CD4-positive, alpha-beta T cell treated with Interferon gamma for 1 hour (primary cell): ENCODE measurements around the gene ATG9A.
"Not testable (repeated sequence)": the region's sequence is repeated elsewhere in the genome, so short reads cannot be mapped to it uniquely, and the experiment has no call there.

Experiments used
- DNase-seq: peaks from one replicate; pipeline ENCODE4 v3.0.0-alpha.2; 2020

The ATG9A gene

DNA sequence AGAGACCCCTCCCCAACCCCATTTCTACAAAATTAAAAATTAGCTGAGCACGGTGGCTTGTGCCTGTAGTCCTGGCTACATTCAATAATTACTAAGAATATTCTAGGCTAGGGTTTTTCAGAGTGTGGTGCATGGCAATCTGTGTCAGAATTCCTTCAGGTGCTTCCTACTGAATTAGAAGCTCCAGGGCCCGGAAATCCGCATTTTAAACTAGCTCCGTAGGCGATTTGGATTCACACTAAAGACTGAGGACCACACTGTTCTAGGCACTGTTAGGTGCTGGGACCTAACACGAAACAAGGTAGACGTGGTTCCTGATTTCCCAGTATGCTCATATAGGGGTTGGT, 23.5 kb downstream of the ATG9A start:
- no peak for DNase-seq

DNA sequence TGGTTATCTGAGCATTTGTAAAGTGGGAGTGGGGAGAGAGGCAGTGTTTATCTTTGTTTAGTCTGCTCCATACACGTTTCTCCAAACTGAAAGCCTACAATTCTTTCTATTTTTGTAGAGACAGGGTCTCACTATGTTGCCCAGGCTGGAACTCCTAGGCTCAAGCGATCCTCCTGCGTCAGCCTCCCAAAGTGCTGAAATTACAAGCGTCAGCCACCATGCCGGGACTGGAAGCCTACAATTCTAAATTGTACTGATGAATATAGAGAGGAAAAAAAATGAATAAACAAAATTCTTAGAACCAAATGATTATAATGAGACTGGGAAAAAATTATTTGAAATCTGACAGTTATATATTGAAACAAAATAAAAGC, 24.3 kb downstream of the ATG9A start:
- DNase-seq = no peak

DNA sequence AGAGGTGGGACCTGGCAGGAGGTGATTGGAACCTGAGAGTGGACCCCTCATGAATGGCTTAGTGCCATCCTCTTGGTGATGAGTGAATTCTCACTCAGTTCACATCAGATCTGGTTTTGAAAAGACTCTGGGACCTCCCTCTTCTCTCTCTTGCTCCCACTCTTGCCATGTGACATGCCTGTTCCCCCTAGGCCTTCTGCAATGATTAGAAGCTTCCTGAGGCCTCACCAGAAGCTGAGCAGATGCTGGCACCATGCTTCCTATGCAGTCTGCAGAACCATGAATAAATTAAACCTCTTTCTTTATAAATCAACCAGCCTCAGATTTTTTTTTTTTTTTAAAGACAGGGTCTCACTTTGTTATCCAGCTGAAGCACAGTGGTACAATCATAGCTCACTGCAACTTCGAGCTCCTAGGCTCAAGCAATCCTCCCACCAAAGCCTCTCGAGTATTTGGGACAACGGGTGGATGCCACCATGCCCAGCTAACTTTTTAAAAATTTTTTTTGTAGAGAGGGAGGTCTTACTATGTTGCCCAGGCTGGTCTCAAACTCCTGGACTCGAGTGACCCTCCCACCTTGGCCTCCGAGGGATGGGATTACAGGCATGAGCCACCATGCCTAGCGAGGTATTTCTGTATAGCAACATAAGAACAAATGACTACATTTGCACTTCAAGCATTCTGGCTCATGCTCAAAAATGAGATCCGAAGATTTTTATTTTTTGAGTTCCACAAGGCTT, 24.8 kb downstream of the ATG9A start:
- no peak for DNase-seq

DNA sequence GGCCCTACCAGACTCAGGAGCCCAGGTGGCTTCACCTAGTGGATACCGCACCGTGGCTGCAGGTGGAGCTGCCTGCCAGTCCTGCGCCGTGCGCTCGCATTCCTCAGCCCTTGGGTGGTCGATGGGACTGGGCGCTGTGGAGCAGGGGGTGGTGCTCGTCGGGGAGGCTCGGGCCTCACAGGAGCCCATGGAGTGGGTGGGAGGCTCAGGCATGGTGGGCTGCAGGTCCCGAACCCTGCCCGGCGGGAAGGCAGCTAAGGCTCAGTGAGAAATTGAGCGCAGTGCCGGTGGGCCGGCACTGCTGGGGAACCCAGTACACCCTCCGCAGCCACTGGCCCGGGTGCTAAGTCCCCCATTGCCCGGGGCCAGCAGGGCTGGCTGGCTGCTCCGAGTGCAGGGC, 28.1 kb downstream of the ATG9A start:
- not testable (repeated sequence) for DNase-seq

DNA sequence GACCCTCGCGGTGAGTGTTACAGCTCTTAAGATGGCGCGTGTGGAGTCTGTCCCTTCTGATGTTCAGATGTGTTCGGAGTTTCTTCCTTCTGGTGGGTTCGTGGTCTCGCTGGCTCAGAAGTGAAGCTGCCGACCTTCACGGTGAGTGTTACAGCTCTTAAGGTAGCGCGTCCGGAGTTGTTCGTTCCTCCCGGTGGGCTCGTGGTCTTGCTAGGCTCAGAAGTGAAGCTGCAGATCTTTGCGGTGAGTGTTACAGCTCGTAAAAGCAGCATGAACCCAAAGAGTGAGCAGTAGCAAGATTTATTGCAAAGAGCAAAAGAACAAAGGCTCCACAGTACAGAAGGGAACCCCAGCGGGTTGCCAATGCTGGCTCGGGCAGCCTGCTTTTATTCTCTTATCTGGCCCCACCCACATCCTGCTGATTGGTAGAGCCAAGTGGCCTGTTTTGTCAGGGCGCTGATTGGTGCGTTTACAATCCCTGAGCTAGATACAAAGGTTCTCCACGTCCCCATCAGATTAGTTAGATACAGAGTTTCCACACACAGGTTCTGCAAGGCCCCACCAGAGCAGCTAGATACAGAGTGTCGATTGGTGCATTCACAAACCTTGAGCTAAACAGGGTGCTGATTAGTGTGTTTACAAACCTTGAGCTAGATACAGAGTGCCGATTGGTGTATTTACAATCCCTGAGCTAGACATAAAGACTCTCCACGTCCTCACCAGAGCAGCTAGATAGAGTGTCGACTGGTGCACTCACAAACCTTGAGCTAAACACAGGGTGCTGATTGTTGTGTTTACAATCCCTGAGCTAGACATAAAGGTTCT, 28.7 kb downstream of the ATG9A start:
- DNase-seq = peak; percentile 29

DNA sequence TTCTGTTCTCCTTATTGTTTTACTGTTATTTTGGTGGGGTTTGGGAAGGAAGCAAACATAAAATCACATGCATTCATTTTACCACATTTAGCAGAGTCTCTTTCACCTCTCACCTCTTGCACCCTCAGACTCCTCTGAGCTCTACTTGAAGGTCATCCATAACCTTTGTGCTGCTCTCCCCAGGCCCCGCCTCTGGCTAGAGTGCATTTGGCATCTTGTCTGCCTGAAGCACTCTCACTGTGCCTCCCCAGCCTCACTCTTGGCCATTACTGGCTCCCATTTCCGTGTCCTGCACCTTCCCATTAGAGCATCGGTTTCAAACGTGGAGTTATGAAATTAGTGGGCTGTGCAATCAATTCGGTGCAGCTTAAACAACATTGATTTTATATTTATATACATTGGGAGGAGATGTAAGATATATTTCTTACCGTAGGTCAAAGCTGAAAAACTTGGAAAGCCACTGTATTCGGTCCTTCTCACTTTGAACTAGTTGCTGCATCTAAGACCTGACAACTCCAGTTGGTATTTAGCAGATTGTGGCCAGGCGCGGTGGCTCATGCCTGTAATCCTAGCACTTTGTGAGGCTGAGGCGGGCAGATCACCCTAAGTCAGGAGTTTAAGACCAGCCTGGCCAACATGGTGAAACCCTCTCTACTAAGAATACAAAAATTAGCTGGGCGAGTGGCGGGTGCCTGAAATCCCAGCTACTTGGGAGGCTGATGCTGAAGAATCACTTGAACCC, 29.8 kb downstream of the ATG9A start:
- DNase-seq = no peak

DNA sequence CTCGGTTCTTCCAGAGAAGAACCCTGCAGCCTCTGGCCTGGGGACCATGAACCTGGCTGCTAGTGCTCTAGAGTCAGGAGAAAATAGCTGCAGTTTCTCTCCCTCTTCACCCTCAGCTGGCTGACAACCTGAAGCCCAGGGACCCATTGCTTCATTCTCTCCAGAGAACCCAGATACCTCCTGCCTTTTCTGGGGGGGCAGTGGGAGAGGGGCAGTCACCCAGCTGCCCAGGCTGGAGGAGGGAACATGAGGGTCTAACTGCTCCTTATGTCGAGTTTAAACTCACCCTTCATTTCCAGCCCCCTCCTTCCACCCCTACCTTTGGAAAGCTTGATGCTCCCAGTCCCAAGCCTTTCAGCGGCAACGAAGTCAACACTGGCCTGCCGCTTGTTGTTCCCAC, 30.5 kb downstream of the ATG9A start:
- DNase-seq = no peak

DNA sequence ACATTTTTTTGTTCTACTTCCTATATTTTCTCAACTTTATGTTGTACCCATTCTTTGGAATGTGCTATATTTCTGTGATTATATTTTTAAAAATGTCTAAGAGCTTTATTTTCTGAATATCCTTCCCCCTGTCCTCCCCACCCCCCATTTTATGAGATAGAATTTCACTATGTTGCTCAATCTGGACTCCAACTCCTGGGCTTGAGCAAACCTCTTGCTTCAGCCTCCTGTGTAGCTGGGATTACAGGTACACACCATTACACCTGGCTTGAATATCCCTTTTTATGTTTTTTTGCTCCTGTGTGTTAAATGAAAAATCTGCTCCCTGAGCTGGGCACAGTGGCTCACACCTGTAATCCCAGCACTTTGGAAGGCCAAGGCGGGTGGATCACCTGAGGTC, 32.0 kb downstream of the ATG9A start:
- no peak for DNase-seq

DNA sequence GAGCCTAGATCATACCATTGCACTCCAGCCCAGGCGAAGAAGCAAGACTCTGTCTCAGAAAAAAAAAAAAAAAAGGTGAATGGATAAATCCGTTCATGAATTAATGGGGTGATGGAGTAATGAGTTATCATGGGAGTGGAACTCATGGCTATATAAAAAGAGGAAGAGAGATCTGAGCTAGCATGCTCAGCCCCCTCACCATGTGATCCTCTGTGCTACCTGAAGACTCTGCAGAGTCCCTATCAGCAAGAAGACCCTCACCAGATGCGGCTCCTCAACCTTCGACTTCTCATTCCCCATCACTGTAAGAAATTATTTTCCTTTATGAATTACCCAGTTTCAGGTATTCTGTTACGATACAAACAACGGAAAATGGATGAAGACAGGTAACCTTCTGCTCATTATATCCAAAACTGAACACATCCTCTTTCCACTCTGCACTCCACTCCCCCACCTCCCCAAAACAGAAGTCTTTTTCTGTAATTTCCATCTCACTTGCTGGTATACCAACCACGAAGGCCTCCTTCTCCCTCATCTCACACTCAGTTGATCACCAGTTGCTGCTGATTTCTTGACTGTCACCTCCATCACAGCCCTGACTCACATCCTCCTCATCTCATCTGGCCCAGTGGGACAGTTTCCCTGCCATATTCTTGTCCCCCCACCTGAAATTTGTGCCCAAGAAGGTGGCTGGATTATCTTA, 42.5 kb downstream of the ATG9A start:
- DNase-seq = no peak

DNA sequence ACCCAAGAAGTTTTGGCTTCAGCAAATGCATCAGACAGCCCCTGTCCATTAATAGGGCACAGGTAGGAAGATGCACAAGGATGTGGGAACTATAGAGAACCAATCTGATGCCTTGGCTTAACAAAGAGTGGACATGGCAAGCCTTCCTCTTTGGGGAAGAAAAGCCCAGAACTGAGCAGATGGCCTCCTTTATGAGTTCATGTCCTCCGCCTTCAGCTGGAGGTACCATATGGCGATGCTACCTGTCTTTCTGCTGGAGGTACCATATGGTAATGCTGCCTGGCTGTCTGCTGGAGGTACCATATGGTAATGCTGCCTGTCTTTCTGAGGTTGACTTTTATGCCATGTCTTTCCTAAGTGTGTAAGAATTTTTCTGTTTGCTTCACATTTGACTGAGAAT, 45.3 kb downstream of the ATG9A start:
- DNase-seq = no peak

DNA sequence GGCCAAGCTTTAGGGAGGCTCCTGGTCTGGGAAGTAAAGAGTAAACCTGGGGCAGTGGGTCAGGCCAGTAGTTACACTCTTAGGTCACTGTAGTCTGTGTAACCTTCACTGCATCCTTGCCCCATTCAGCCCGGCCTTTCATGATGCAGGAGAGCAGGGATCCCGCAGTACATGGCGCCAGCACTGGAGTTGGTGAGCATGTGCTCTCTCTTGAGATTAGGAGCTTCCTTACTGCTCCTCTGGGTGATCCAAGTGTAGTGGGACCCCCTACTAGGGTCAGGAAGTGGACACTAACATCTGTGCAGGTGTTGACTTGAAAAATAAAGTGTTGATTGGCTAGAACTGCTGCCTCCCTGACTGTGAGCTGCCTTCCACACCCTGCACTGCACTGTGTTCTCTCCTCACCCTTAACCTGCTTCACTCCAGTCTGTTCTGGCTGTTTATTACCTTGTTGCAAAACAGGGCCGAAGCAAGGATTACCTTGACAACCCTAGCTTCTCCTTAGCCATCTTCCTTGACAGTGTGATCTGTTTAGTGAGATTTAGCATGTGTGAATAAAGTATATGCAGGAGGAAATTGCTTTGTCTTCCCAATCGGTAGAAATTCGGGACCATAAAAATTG, 46.2 kb downstream of the ATG9A start:
- no peak for DNase-seq

DNA sequence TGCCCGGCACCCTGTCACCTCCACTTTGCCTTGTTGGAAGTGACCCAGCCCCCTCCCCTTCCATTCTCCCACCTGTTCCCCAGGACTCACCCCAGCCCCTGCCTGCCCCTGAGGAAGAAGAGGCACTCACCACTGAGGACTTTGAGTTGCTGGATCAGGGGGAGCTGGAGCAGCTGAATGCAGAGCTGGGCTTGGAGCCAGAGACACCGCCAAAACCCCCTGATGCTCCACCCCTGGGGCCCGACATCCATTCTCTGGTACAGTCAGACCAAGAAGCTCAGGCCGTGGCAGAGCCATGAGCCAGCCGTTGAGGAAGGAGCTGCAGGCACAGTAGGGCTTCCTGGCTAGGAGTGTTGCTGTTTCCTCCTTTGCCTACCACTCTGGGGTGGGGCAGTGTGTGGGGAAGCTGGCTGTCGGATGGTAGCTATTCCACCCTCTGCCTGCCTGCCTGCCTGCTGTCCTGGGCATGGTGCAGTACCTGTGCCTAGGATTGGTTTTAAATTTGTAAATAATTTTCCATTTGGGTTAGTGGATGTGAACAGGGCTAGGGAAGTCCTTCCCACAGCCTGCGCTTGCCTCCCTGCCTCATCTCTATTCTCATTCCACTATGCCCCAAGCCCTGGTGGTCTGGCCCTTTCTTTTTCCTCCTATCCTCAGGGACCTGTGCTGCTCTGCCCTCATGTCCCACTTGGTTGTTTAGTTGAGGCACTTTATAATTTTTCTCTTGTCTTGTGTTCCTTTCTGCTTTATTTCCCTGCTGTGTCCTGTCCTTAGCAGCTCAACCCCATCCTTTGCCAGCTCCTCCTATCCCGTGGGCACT, 46.9 kb downstream of the ATG9A start:
- DNase-seq = no peak

DNA sequence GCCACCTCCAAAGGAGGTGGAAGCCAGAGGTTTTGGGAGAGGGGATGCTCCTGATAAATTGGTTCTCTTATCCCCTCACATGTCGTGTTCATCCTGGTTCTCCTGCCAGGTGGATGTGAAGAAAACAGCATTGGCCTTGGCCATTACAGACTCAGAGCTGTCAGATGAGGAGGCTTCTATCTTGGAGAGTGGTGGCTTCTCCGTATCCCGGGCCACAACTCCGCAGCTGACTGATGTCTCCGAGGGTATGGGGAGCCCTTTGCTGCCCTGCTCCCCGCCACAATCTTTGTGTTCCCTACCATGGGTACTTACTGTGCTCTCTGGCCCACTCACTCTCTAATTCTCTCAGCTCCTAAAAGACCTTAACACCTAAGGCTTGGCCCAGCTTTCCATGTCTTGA, 47.9 kb downstream of the ATG9A start:
- no peak for DNase-seq

DNA sequence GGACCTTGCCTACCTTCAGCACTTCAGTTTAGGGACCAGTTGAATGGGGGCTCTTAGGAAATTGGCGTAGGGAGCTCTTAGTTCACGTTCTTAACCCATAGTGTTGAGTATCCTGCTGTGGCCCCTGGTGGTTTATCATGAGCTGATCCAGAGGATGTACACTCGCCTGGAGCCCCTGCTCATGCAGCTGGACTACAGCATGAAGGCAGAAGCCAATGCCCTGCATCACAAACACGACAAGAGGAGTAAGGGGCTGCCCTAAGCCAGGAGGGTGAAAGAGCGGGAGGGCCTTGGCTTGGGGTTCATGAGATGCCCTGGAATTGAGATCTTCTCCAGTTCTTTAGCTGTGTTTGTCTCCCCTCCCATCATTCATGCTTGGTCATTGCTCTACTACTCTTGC, 48.5 kb downstream of the ATG9A start:
- DNase-seq = no peak

DNA sequence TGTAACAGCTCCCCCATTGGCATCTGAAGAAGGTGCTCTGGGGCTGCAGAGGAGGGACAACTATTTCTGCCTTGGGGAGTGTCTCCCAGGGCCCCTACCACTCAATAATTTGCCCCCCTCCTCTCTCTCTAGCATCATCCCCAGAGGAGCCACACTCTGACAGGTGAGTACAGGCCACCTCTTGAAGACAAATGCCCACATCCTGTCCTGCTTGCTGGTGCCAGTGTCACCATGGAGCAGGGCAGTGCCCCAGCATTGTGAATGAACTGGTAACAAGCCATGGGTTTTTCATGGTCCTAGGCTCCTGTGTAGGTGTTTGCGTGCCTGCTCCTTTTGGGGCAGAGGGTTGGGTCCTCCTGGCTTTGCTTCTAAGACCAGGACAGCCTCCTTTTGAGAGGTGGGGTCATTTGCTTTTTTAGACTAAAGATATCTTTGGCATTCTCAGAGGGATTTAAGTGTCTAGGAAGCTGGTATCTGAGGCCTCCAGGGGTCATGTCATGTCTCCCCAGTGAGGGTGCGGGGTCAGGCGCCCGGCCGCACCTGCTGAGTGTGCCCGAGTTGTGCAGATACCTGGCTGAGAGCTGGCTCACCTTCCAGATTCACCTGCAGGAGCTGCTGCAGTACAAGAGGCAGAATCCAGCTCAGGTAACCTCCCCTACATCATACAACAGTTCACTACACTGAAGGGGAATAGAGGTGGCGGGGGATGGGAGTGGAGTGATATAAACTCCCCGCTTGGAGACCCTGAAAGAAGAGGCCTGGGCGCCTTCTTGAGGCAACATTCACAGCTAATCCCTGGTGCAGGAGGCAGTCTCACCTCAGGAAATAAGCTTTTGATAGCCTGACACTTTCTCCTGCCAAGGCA, 49.6 kb downstream of the ATG9A start:
- no peak for DNase-seq

DNA sequence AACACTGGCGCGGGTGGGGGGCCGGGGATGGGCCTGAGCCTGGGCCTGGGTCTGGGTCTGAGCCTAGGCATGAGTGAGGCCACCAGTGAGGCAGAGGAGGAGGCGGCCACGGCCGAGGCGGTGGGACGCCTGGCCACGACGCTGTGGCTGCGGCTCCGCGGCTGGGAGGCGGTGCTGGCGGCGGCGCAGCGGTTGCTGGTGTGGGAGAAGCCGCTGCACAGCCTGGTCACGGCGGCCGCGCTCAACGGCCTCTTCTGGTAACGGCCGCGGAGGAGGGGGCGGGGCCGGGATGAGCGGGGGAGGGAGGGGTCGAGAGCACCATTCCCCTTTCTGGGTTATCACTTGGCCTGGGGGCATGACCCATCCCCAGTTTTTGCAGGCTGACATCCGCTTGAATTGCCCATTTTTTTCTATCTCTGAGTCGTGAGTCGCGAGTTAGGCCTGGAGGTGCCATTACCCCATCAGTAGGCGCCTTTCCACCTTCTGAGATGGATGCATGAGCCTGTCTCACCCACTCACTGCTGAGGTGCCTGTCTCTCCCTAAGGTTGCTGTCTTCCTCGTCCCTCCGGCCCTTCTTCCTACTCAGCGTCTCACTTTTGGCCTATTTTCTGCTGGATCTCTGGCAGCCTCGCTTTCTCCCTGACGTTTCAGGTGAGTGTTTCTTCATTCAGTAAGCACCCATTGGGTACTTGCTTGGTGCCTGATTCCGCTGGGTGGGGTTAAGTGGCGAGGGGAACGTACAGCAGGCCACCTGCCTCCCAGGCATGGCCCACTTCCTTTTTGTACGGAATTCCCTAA, 50.9 kb downstream of the ATG9A start:
- DNase-seq = no peak

DNA sequence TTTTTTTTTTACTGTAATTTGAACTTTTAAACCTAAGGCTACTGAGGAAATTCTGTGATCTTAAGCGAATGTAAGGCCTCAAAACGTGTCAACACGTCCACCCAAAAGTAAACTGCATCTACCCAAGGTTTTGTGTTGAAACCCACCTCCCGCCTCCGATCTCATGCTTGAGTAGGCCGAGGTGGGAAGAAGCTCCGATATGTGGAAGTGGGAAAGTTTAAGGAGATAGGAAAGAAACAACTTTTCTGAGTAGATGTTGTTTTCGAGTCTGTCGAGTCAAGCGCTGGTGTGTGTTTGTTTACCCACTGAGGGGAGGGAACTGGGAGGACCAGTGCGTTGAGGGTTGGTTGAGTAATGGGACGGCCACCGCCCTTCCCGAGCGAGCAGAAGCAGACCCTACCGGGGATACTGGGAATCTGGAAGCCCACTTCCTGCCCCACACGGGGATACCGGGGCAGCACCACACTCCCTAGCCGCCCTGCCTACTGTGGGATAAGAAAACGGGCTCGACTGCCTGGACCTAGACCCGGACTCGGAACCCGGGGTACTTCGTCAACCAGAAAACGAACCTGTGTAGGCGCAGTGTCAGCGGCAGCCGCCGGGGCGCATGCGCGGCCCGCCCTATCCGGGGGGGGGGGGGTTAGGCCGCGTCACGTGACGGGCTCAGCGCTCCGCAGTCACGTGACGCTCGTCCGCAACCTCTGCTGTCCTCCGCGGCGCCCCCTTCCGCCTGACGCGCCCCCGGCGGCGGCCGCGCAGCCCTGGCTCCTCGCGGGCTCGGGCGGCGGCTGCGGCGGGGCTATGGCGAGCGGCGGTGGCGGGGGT, 51.7 kb downstream of the ATG9A start, which contains the start of gene RETREG2:
Gene RETREG2, plus strand, starts transcription at position 724 of the 825 bp plus-strand sequence. Its CDS starts 78 bp downstream, at position 802.
- DNase-seq = peak; percentile 91

DNA sequence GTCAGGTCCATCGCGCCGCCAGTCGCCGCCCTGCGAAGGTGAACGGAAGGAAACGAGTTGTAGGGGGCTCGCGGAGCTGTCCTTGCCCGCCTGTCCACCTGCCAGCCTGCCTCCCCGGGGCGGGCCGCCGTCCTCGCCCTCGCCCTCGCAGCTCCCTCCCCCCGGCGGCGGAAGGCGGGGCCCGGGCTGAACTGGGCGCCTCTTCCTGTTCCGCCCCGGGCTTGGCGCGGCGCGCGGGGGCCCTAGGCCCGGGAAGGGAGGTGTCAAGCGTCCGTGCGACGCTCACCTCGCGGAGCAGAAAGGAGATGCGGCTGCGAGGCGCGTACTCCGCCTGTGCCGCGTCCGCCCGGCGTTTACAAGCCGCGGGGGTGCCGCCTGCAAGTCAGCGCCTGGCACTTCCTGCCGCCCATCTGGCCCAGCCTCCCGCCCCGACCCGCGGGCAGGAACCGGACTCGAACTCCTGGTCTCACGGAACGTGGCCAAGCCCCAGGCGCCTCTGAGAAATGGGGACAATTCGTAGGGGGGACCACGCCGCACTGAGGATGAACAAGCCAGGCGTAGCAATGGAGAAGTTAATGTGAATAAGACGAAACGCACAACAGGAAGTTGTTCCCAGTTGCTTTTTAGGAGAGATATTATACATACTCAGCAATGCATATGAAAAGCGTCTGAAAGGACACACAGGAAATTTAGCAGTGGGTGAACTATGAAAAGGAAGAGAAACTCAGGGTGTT, 52.5 kb downstream of the ATG9A start, which contains the start of gene CNPPD1:
Gene CNPPD1, minus strand, starts transcription at position 108 of the 734 bp plus-strand sequence. Its CDS starts 97 bp downstream, at position 11.
- DNase-seq = peak; percentile 88
